Measurements from ENCODE around the gene CCSER1.

- TF ChIP-seq CTCF (IDR thresholded peaks at IDR 0.05) (no peak), POLR2A (IDR thresholded peaks at IDR 0.05) (no peak), EP300 (IDR thresholded peaks at IDR 0.05; ENCODE audit: low read depth) (no peak)
Observed at GRCh38 chr4:91434631-91435030, 1307.4 kb downstream of the CCSER1 start.
